HG03460 (cell line): ENCODE results near the gene SCRN2.

Experiments
- ATAC-seq: cut with Tn5 transposase; IDR thresholded peaks from one replicate; pipeline ENCODE4 v1.9.1; 2021; ENCODE audit not compliant: unreplicated experiment

Gene SCRN2

GRCh38 chr17:47847341-47848197, 6.5 kb upstream of the SCRN2 start:
- no peak for ATAC-seq

GRCh38 chr17:47846716-47847340, 5.8 kb upstream of the SCRN2 start:
- no peak for ATAC-seq

GRCh38 chr17:47845716-47846075, 4.6 kb upstream of the SCRN2 start:
- ATAC-seq: no peak

DNA sequence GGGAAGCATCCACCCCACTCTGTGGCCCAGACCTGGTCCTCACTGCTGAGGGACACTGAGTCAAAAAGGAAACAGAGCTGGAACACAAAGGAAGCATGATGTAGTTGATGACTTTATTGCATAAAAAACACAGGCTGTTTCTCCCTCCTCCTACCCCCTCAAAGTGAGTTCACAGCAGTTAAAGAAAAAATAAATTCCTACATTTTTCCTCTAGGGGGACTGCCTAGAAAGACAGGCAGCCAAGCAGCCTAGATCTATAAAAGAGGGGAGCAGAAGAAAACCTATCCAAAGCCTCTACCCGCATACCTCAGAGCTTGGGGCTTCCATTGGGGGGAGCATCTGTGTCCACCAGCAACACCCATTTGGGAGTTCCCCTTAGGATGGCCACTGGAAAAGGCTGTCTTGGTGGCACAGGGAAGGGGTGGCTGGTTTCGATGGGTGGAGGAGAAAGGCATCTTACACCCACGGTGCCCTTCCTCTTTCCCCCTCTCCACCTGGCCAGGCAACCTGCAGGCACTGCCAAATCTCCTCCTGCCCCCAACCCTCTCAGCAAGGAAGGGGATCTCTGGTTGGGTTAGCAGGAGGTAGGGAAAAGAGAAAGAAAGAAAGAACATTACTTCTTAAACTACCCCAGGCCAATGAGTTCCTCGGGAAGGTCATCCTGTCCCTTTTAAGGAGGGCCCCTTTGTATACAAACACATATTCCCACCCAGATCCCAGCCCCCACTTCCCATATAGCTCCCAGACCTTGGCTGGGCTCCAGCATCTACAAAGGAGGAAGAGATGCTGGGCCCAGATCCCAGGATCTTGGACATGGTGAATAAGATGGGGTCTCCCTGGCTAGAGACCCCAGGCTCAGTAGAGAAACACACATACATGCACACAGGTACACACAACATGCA, 4.0 kb upstream of the SCRN2 start:
- ATAC-seq: no peak

- ATAC-seq: no peak
Measured at GRCh38 chr17:47844227-47844626, 3.2 kb upstream of the SCRN2 start.

DNA sequence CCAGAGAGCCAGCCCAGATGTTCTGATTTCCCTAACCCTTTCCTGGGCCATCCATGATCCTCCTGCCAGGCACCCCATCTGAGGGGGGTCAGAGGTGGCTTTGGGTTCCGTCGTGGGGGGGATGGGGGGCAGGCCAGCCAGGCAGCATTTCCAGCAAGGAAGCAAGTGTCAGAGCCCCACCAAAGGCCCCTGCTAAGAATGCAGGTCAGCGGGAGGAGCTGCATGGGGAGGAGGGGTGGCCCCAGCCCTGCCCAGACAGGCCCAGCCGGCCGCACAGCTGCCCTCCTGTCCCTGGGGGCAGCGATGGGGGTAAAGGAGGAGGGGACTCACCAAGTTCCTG, 2.3 kb upstream of the SCRN2 start:
- ATAC-seq: no peak

DNA sequence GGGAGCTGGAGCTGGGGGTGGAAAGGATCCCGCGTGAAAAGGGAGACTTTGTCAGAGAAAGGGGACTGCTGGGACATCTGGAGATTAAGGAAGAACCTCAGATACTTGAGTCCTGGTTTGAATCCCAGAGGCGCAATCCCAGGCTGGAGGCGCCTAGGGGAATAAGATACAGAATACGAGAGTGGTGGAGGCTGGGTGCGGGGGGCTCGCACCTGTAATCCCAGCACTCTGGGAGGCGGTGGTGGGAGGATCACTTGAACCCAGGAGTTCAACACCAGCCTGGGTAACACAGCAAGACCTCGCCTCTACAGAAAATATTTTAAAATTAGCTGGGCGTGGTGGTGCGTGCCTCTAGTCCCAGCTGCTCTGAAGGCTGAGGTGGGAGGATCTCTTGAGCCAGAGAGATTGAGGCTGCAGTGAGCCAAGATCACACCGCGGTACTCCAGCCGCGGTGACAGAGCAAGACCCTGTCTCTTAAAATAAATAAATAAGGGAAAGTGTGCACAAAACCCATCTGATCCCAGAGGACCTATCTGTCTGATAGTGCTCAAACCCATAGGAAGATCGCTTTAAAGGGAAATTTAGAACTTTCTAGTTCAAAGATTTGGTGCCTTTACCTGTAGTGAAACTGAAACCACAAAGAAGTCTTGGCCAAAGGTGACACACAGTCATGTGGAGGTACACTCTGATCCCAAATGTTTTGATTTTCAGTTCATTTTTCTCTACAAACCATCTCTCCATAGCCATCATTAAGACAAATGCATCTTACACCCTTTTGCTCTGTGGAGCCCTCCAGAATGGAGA, 617 bp upstream of the SCRN2 start:
- no peak for ATAC-seq

DNA sequence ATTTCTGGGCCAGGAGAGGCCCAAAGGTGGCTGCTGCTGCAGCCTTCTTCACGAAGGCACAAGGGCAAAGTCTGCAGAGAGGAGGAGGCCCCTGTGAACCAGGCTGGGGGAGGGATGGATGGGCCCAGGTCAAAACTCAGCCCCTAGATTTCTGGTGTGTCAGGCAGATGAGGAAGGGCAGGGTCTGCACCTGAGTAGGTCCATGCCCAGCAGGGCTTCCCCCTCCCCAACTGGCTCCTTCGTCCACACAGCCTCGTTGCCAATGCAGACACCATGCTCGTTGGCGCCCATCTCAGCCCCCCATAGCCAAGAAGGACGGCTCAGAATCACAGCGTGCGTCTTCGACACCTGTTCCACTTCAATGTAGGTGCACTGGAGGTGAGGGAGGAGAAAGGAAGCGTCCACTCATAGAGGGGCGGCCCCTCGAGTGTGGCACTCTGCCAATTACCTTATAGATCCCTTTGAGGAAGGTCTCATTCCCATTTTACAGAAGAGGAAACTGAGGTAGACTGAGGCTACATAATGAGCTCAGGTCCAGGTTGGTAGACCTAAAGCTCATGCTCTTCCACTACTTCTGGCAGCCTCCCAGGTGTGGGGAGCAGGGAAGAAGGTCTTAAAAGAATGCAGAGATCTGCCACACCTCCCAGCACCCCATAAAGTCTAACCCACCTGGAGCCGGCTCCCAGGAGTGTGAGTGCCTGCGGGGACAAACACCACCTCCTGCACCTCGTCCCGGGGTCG, 902 bp downstream of the SCRN2 start:
- ATAC-seq: no peak

- ATAC-seq: no peak
Measured at GRCh38 chr17:47839071-47839470, 2.0 kb downstream of the SCRN2 start.

DNA sequence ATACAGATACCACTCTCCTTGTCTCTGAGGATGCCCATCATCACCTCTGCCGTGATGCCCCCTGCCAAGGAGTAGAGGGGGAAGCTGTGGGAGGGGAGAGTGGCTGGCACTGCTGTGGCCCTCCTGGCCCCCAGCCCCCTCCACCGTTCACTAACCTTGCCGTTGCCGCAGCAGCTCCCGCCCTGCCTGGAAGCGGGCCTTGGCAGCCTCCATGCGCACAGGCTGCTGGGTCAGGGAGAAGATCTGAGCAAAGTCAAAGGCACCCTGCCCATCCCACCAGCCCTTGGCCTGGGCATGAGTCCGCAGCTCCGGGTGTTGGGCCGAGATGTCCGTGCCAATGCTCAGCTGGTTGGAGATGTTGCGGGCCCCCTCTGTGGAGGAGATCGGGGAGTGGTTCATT, 2.4 kb downstream of the SCRN2 start:
- no peak for ATAC-seq

DNA sequence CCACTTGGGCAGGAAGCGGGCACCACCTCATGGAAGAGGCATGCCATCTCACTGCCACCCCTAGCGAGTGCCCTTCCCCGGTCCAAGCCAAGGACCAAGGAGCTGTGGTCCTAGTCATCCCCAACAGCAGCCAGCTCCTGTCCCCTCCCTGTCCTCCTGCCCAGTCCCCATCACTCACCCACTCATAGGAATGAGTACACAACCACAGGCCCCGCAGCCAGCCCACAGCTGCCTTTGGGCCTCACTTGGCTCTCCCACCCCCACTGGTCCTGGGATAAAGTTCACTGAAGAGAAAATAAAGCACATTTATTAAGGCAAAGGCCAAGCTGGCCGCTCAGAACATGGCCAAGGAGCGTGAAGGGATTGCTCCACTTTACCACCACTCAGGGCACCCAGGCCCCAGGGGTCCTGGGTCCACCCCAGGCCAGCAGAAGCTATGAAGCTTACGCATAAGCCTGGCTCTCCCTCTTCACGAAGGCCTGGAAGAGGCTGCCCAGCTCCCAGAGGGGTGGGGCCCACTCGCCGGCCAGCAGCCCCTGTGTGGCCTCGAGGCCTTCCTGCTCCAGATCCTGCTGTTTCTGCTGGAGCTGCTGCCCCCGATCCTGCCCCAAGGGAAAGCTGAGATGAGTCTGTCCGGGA, 3.6 kb downstream of the SCRN2 start:
- no peak for ATAC-seq

DNA sequence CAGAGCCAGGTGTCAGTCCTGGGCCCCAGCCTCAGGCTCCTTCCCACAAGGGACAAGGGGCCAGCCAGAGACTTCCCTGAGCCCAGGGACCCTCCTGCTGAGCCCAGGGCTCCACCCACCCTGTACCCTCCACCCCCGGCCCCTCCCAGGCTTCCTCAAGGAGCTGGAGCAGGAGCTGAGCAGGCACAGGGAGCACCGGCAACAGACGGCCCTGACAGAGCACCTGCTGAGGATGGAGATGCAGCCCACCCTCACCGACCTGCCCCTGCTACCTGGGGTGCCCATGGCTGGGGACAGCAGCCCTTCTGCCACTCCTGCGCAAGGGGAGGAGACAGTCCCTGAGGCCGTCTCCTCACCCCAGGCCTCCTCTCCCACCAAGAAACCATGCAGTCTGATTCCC, 4.5 kb downstream of the SCRN2 start:
- no peak for ATAC-seq

DNA sequence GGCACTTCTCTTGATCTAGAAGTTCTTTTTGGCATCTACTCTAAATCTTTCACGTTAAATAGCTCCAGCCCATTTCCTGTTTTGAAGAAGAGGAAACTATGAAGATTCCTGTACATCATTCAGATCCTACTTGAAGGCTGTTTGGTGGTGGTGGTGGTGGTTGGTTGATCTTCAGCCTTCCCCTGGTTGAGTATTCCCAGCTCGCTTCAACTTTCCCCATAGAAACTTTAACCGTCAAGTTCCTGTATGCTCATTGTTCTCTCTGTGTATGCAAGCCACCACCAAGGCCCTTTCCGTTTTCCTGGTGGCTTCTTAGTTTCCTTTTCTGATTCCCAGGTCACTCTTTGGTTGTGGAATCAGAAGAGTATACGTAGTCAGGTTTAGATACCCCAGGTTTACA, 6.3 kb downstream of the SCRN2 start:
- ATAC-seq: no peak

- peak; percentile 21 for ATAC-seq
Measured at GRCh38 chr17:47831934-47832327, 9.1 kb downstream of the SCRN2 start.

DNA sequence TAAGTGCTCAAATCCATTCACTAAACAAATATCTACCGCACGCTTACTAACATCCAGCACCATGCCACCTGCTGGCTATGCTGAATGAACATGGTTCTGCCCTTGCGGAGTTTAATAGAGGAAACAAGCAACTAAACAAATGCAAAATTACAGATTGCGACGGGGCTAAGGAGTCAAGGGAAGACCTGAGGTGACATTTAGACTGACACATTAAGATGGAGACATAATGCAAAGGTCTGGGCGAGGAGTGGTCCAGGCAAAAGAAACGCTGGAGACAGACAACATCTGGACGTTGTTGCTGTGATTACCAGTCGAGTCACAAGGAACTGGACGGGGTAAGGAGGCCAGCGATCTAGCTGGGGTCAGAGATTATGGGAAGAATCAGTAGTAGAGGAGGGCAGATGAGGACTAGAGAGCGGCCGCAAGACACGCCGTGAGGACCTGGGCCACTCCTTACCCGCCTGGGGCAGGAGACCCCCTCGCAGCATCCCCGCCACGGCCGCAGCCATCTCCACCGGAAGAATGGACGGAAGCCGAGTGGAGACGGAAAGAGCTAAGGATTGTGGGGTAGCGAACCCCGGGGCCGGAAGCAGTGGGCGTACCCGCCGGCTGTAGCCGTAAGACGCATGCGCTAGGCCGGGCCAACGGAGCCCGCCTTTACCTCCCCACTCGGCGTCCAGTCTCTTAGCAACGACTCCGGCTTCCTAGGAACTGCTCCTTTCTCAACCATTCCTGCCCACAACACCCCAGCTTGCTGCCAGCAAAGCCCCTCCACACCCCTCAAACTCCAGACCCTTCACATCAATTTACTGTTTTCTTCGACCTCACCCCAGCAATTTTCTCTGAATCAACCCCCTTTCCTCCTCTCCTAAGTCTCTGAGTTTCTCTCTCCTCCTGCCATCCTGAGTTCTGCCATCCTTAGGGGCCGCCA, 9.8 kb downstream of the SCRN2 start, which contains the start of the genes LRRC46 and MRPL10:
TSS of gene LRRC46 (plus strand) at position 668 of the 931 bp plus-strand sequence. CDS start 320 bp downstream, outside the sequence.
TSS of gene MRPL10 (minus strand) at position 539 of the 931 bp plus-strand sequence. CDS start at position 509, 30 bp downstream.
- ATAC-seq: peak; percentile 80

- ATAC-seq: no peak
Measured at GRCh38 chr17:47830396-47831002, 10.6 kb downstream of the SCRN2 start.

DNA sequence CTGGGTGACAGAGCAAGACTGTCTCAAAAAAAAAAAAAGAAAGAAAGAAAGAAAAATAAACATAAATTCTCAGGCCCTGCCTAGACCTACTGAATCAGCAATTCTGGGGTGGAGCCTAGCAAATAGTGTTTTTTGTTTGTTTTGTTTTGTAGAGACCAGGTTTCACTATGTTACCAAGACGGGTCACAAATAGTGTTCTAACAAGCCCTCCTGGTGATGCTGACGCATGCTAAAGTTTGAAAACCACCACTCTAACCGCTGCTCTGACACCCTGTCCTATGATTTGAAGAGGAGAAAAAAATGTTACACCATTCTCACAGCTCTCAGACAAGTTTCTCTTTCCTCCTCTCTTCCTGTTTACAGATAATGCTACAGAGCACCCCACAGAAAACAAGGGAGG, 11.2 kb downstream of the SCRN2 start:
- ATAC-seq: no peak

- ATAC-seq: no peak
Measured at GRCh38 chr17:47823519-47823918, 17.6 kb downstream of the SCRN2 start.
